Measurements from ENCODE around the gene PEDS1. TPM values are rescaled to one million over a fixed set of nuclear protein-coding genes. Genes with fewer than 3 reads are reported as not detected.
A peak's percentile ranks its signal among the peaks of the same experiment; 100 is the strongest.

The PEDS1 gene
- total RNA-seq, 1 experiment from 2014 or later: 26.0 TPM

DNA sequence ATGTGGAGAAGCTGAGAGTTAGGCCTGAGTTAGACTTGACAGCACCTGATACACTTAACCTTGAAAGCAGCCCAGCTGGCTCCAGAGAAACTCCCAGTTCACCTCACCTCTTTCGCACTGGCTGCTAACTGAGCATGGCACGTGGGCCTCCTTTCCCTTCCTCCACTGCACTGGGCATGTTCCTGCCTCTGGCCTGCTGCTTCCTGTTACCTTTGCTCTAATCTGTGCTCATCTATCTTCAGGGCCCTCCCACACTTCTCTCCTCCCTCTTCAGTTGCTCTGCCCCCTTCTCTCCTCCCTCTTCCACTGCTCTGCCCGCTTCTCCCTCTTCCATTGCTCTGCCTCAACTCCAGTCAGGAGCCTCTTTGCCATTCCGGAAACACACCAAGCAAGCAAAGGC is 26.9 kb downstream of the PEDS1 start:
- no peaks in the 10 kb centered on the region for H3K9me3 Mint-ChIP-seq (ENCODE audit: unreplicated experiment)
- H3K27ac Mint-ChIP-seq (ENCODE audit: low read depth, unreplicated experiment): peak overlapping the region; percentile 36
- H3K4me1 Mint-ChIP-seq (ENCODE audit: insufficient read depth, unreplicated experiment): peaks cover 6% of the 10 kb centered on the region
- DNase-seq (ENCODE audit: unreplicated experiment): no peak
- POLR2A ChIA-PET: interaction anchor here (1.0 to 2.4 kb wide), 6 partner anchors 8 to 43 kb away, joined by 3 to 5 read pairs (median 4); no protein-coding TSS in a partner anchor
- H3K27me3 Mint-ChIP-seq (ENCODE audit: insufficient read depth, unreplicated experiment): no peaks in the 10 kb centered on the region
- CTCF ChIA-PET: interaction anchor here (0.6 to 20.7 kb wide), 8 partner anchors 11 to 339 kb away, joined by 3 to 408 read pairs (median 4); partner anchors contain the start of gene PEDS1
- intact Hi-C loops (cut with micrococcal nuclease): no loop called here
- BruUV-seq (replicated peaks): no TSS peak
- H3K36me3 Mint-ChIP-seq (ENCODE audit: insufficient read depth, unreplicated experiment): peaks cover 92% of the 10 kb centered on the region
- TF ChIP-seq, protein P1, sequence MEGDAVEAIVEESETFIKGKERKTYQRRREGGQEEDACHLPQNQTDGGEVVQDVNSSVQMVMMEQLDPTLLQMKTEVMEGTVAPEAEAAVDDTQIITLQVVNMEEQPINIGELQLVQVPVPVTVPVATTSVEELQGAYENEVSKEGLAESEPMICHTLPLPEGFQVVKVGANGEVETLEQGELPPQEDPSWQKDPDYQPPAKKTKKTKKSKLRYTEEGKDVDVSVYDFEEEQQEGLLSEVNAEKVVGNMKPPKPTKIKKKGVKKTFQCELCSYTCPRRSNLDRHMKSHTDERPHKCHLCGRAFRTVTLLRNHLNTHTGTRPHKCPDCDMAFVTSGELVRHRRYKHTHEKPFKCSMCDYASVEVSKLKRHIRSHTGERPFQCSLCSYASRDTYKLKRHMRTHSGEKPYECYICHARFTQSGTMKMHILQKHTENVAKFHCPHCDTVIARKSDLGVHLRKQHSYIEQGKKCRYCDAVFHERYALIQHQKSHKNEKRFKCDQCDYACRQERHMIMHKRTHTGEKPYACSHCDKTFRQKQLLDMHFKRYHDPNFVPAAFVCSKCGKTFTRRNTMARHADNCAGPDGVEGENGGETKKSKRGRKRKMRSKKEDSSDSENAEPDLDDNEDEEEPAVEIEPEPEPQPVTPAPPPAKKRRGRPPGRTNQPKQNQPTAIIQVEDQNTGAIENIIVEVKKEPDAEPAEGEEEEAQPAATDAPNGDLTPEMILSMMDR (IDR thresholded peaks at IDR 0.05; ENCODE audit: unreplicated experiment): no peak
- no peak overlapping the region for H3K4me3 Mint-ChIP-seq (ENCODE audit: unreplicated experiment)

DNA sequence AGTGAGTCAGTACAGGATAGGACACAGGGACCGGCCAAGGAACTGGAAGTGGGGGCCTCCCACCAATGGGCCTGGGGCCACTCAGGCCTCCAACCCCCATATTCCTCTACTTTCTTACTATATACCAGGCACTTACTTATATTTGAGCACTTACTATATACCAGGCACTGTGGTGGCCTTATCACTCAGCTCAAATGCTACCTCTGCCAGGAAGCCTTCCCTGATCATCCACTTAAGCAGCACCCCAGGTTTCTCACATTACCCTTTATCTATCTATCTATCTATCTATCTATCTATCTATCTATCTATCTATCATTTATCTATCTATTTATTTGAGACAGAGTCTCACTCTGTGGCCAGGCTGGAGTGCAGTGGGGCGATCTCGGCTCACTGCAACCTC is 28.2 kb downstream of the PEDS1 start:
- Mint-ChIP-seq H3K4me1 (ENCODE audit: insufficient read depth, unreplicated experiment) (peaks cover 11% of the 10 kb centered on the region), H3K27me3 (ENCODE audit: insufficient read depth, unreplicated experiment) (no peaks in the 10 kb centered on the region), H3K4me3 (ENCODE audit: unreplicated experiment) (no peak overlapping the region), H3K27ac (ENCODE audit: low read depth, unreplicated experiment) (no peak overlapping the region), H3K9me3 (ENCODE audit: unreplicated experiment) (no peaks in the 10 kb centered on the region), H3K36me3 (ENCODE audit: insufficient read depth, unreplicated experiment) (peaks cover 78% of the 10 kb centered on the region)
- ChIA-PET POLR2A (interaction anchor here (1.0 to 2.4 kb wide), 4 partner anchors 14 to 49 kb away, joined by 3 to 6 read pairs (median 5); partner anchors contain the start of gene PEDS1), CTCF (interaction anchor here (0.7 to 20.7 kb wide), 5 partner anchors 9 to 50 kb away, joined by 3 to 696 read pairs (median 129); partner anchors contain the start of genes PEDS1 and UBE2V1)
- TF ChIP-seq, protein P1 (IDR thresholded peaks at IDR 0.05; ENCODE audit: unreplicated experiment): no peak
- no peak for DNase-seq (ENCODE audit: unreplicated experiment)
- no TSS peak for BruUV-seq (replicated peaks)
- intact Hi-C loops (cut with micrococcal nuclease): no loop called here

DNA sequence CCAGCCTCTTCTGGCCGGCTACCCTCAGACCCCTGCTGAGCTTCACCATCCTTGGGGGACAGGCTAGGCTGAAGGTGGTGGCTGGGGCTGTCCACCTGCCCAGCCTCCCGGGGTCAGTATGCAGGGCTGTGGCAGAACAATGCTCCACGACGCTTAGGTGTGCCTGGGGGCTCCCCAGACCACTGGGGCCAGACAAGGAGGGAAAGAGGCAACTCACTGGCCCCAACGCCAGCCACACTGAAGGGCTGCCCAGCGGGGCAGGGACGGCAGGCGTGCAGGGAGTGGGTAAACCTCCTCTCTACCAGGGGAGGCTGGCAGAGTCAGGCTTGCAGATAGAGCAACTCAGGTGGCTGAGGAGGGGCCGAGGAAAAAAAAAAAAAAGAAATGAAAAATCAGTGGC is 29.0 kb downstream of the PEDS1 start:
- intact Hi-C loops (cut with micrococcal nuclease): no loop called here
- Mint-ChIP-seq H3K27ac (ENCODE audit: low read depth, unreplicated experiment) (no peak overlapping the region), H3K27me3 (ENCODE audit: insufficient read depth, unreplicated experiment) (no peaks in the 10 kb centered on the region), H3K4me3 (ENCODE audit: unreplicated experiment) (no peak overlapping the region), H3K36me3 (ENCODE audit: insufficient read depth, unreplicated experiment) (peaks cover 70% of the 10 kb centered on the region), H3K4me1 (ENCODE audit: insufficient read depth, unreplicated experiment) (peaks cover 11% of the 10 kb centered on the region), H3K9me3 (ENCODE audit: unreplicated experiment) (no peaks in the 10 kb centered on the region)
- TF ChIP-seq, protein P1 (IDR thresholded peaks at IDR 0.05; ENCODE audit: unreplicated experiment): no peak
- ChIA-PET POLR2A (interaction anchor here (0.7 to 1.0 kb wide), 2 partner anchors 9 to 432 kb away, joined by 4 to 5 read pairs; no protein-coding TSS in a partner anchor), CTCF (interaction anchor here (1.0 to 20.7 kb wide), 4 partner anchors 11 to 51 kb away, joined by 3 to 696 read pairs (median 268); partner anchors contain the start of genes PEDS1 and UBE2V1)
- BruUV-seq (replicated peaks): no TSS peak
- no peak for DNase-seq (ENCODE audit: unreplicated experiment)

DNA sequence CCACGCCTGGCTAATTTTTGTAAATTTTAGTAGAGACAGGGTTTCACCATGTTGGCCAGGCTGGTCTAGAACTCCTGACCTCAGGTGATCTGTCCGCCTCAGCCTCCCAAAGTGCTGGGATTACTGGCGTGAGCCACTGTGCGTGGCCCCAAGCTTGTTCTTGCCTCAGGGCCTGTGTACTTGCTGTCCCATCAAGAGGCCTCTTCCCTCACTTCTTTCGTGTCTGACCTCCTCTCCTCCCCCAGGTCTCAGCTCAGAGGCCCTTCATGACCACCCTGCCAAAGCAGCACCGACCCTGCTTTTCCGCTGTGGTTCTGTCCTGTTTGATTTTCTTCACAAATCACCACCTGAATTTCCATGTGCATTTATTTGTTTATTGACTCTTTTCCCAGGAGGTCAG is 30.1 kb downstream of the PEDS1 start:
- H3K9me3 Mint-ChIP-seq (ENCODE audit: unreplicated experiment): no peaks in the 10 kb centered on the region
- CTCF ChIA-PET: interaction anchor here (4.4 to 20.7 kb wide), 5 partner anchors 11 to 52 kb away, joined by 28 to 696 read pairs (median 129); partner anchors contain the start of genes PEDS1 and UBE2V1
- H3K36me3 Mint-ChIP-seq (ENCODE audit: insufficient read depth, unreplicated experiment): peaks cover 61% of the 10 kb centered on the region
- TF ChIP-seq, protein P1 (IDR thresholded peaks at IDR 0.05; ENCODE audit: unreplicated experiment): no peak
- no peak overlapping the region for H3K27ac Mint-ChIP-seq (ENCODE audit: low read depth, unreplicated experiment)
- POLR2A ChIA-PET: interaction anchor here (0.9 to 6.2 kb wide), 11 partner anchors 8 to 609 kb away, joined by 3 to 113 read pairs (median 13); partner anchors contain the start of genes PEDS1 and UBE2V1
- BruUV-seq (replicated peaks): no TSS peak
- intact Hi-C loops (cut with micrococcal nuclease): no loop called here
- peaks cover 11% of the 10 kb centered on the region for H3K4me1 Mint-ChIP-seq (ENCODE audit: insufficient read depth, unreplicated experiment)
- no peak for DNase-seq (ENCODE audit: unreplicated experiment)
- no peaks in the 10 kb centered on the region for H3K27me3 Mint-ChIP-seq (ENCODE audit: insufficient read depth, unreplicated experiment)
- H3K4me3 Mint-ChIP-seq (ENCODE audit: unreplicated experiment): no peak overlapping the region

Data from MCF 10A (cell line).